CD8-positive, alpha-beta memory T cell (primary cell): Measurements from ENCODE around the gene ELAPOR1. TPM values are rescaled to one million over a fixed set of nuclear protein-coding genes. Genes with fewer than 3 reads are reported as not detected.
A peak's percentile ranks its signal among the peaks of the same experiment; 100 is the strongest.

ENCODE experiments used
- CTCF ChIA-PET: fragments of 350-600 bp; sonication (Branson Sonifier 250); formaldehyde crosslinking; loops from one replicate; lab custom pipeline; 2021; ENCODE audit warnings: antibody characterized with exemption; lab: Charles Lee
- POLR2A ChIA-PET: fragments of 350-600 bp; sonication (Branson Sonifier 250); formaldehyde crosslinking; loops from one replicate; lab custom pipeline; 2021; ENCODE audit warnings: antibody characterized with exemption; lab: Charles Lee
- DNase-seq, 5 donors: peaks; one replicate each; pipeline versions ENCODE4 v3.0.0 to v3.0.0-alpha.2; 2020 to 2022; ENCODE audit warnings: mixed read lengths in 1 of 5
- H3K27ac ChIP-seq: one replicate; pipeline ENCODE4 v1.7.0; 2013; ENCODE audit warnings: low read depth, mild to moderate bottlenecking, low read length, moderate library complexity
- H3K27me3 ChIP-seq: 2 replicates; pipeline ENCODE4 v1.7.0; 2013; ENCODE audit warnings: low read length, mild to moderate bottlenecking; ENCODE audit not compliant: insufficient read depth, poor library complexity, severe bottlenecking
- H3K36me3 ChIP-seq: 2 replicates; pipeline ENCODE4 v1.7.0; 2013; ENCODE audit warnings: mild to moderate bottlenecking, low read length, moderate library complexity; ENCODE audit not compliant: insufficient read depth
- H3K4me1 ChIP-seq: 2 replicates; pipeline ENCODE4 v1.7.0; 2013; ENCODE audit warnings: mild to moderate bottlenecking, low read length, moderate library complexity; ENCODE audit not compliant: insufficient read depth
- H3K4me3 ChIP-seq: 2 replicates; pipeline ENCODE4 v1.7.0; 2013; ENCODE audit warnings: mild to moderate bottlenecking, low read length
- H3K9me3 ChIP-seq: 2 replicates; pipeline ENCODE4 v1.7.0; 2013; ENCODE audit warnings: mild to moderate bottlenecking, low read length
- H3K27ac Mint-ChIP-seq, 8 donors: one replicate each; pipeline ENCODE4 v1.8.0; 2020 to 2021; ENCODE audit warnings: mixed read lengths in 8 of 8, mild to moderate bottlenecking in 6 of 8, inconsistent platforms in 3 of 8, moderate library complexity in 3 of 8
- H3K27me3 Mint-ChIP-seq, 2 donors: one replicate each; pipeline ENCODE4 v1.8.0; 2020 to 2021; ENCODE audit warnings: mixed read lengths in 2 of 2, mild to moderate bottlenecking in 1 of 2, moderate library complexity in 1 of 2
- H3K36me3 Mint-ChIP-seq, 3 donors: one replicate each; pipeline ENCODE4 v1.8.0; 2020 to 2021; ENCODE audit warnings: mixed read lengths in 3 of 3, inconsistent platforms in 1 of 3, mild to moderate bottlenecking in 1 of 3
- H3K4me1 Mint-ChIP-seq, 3 donors: one replicate each; pipeline ENCODE4 v1.8.0; 2020 to 2021; ENCODE audit warnings: mixed read lengths in 3 of 3, inconsistent platforms in 1 of 3, mild to moderate bottlenecking in 1 of 3
- H3K4me3 Mint-ChIP-seq, 7 donors: one replicate each; pipeline ENCODE4 v1.8.0; 2020 to 2021; ENCODE audit warnings: mixed read lengths in 7 of 7, mild to moderate bottlenecking in 6 of 7, moderate library complexity in 4 of 7, inconsistent platforms in 2 of 7
- H3K9me3 Mint-ChIP-seq, 5 donors: one replicate each; pipeline ENCODE4 v1.8.0; 2020 to 2022; ENCODE audit warnings: mixed read lengths in 5 of 5, mild to moderate bottlenecking in 3 of 5, moderate library complexity in 2 of 5, inconsistent platforms in 1 of 5
- polyA plus RNA-seq: library from polyadenylated mRNA; unstranded; fragments of 300-500 nt; fragmentation: Illumina TruSeq; gene quantifications from one replicate; pipeline ENCODE4 v1.2.3, GENCODE V29; 2021
- total RNA-seq, 2 experiments: library from RNA; stranded (reverse); gene quantifications; one replicate each; pipeline ENCODE4 v1.2.3, GENCODE V29; 2021

Gene ELAPOR1
- total and polyA plus RNA-seq, 3 experiments from 2014 or later: 11.3 to 15.7 (median 13.9) TPM

- H3K27me3 ChIP-seq: no peaks in the 10 kb centered on the region
- ChIA-PET POLR2A (interaction anchor here (0.5 to 2.1 kb wide), 15 partner anchors 9 to 1113 kb away, joined by 3 to 39 read pairs (median 6); partner anchors contain the start of genes ATXN7L2, CLCC1, ELAPOR1 and PRPF38B), CTCF (interaction anchor here (0.8 to 7.6 kb wide), 32 partner anchors 8 to 432 kb away, joined by 3 to 145 read pairs (median 5); partner anchors contain the start of genes CLCC1, ELAPOR1, PRPF38B and PSMA5)
- DNase-seq: peak; percentile 94 to 98 (median 96)
- H3K36me3 Mint-ChIP-seq: peaks cover 0 to 29% (median under 1%) of the 10 kb centered on the region in 3 donors
- no peaks in the 10 kb centered on the region for H3K9me3 Mint-ChIP-seq
- peak overlapping the region; percentile 91 for H3K27ac ChIP-seq
- peaks cover 0 to 2% of the 10 kb centered on the region in 2 donors for H3K27me3 Mint-ChIP-seq
- H3K4me1 Mint-ChIP-seq: peaks cover 8 to 14% (median 12%) of the 10 kb centered on the region in 3 donors
- no peaks in the 10 kb centered on the region for H3K36me3 ChIP-seq
- peaks cover 8% of the 10 kb centered on the region for H3K4me1 ChIP-seq
- peak overlapping the region; percentile 76 for H3K4me3 ChIP-seq
- no peaks in the 10 kb centered on the region for H3K9me3 ChIP-seq
- peak overlapping the region; percentile 94 to 99 (median 97) for H3K4me3 Mint-ChIP-seq
- peak overlapping the region; percentile 92 to 99 (median 98) for H3K27ac Mint-ChIP-seq
These were observed 13.8 kb upstream of the ELAPOR1 start for GRCh38 chr1:109099938-109100773.

- no peaks in the 10 kb centered on the region for H3K27me3 ChIP-seq
- H3K4me1 ChIP-seq: peaks cover 6% of the 10 kb centered on the region
- peaks cover 0 to 2% of the 10 kb centered on the region in 2 donors for H3K27me3 Mint-ChIP-seq
- H3K9me3 ChIP-seq: no peaks in the 10 kb centered on the region
- peaks cover 9 to 11% (median 11%) of the 10 kb centered on the region in 3 donors for H3K4me1 Mint-ChIP-seq
- ChIA-PET CTCF (interaction anchor here (7.6 kb wide), 1 partner anchor 9 kb away, joined by 145 read pairs; the partner anchor contains the start of gene ELAPOR1), POLR2A (no interaction called here)
- peak overlapping the region in 3 of 8 donors; percentile 23 to 63 (median 46) for H3K27ac Mint-ChIP-seq
- no peak for DNase-seq
- H3K4me3 ChIP-seq: no peak overlapping the region
- H3K4me3 Mint-ChIP-seq: peak overlapping the region in 1 of 7 donors; percentile 66
- H3K27ac ChIP-seq: no peak overlapping the region
- H3K9me3 Mint-ChIP-seq: no peaks in the 10 kb centered on the region
- H3K36me3 ChIP-seq: no peaks in the 10 kb centered on the region
- peaks cover 0 to 10% (median 0%) of the 10 kb centered on the region in 3 donors for H3K36me3 Mint-ChIP-seq
These were observed 9.4 kb upstream of the ELAPOR1 start for GRCh38 chr1:109104364-109105151.

- H3K27ac ChIP-seq: no peak overlapping the region
- H3K4me1 ChIP-seq: peaks cover 4% of the 10 kb centered on the region
- no peak overlapping the region for H3K4me3 ChIP-seq
- H3K36me3 ChIP-seq: no peaks in the 10 kb centered on the region
- Mint-ChIP-seq H3K27ac (peak overlapping the region in 6 of 8 donors; percentile 6 to 77 (median 54)), H3K4me3 (peak overlapping the region in 1 of 7 donors; percentile 9), H3K4me1 (peaks cover 5 to 6% (median 5%) of the 10 kb centered on the region in 3 donors), H3K27me3 (peaks cover 0 to 2% of the 10 kb centered on the region in 2 donors), H3K9me3 (no peaks in the 10 kb centered on the region), H3K36me3 (peaks cover 0 to 3% (median 0%) of the 10 kb centered on the region in 3 donors)
- CTCF ChIA-PET: no interaction called here
- POLR2A ChIA-PET: no interaction called here
- no peaks in the 10 kb centered on the region for H3K9me3 ChIP-seq
- no peak for DNase-seq
- no peaks in the 10 kb centered on the region for H3K27me3 ChIP-seq
These were observed 8.0 kb upstream of the ELAPOR1 start for GRCh38 chr1:109105881-109106280.

- H3K9me3 Mint-ChIP-seq: no peaks in the 10 kb centered on the region
- H3K36me3 Mint-ChIP-seq: peaks cover 0 to 1% (median 0%) of the 10 kb centered on the region in 3 donors
These were observed 6.1 kb upstream of the ELAPOR1 start for GRCh38 chr1:109107785-109108184.

GRCh38 chr1:109109906-109110305, 4.0 kb upstream of the ELAPOR1 start:
- Histone ChIP-seq H3K4me1 (peaks cover 26% of the 10 kb centered on the region), H3K4me3 (no peak overlapping the region), H3K36me3 (no peaks in the 10 kb centered on the region), H3K9me3 (no peaks in the 10 kb centered on the region), H3K27me3 (no peaks in the 10 kb centered on the region), H3K27ac (no peak overlapping the region)
- H3K4me3 Mint-ChIP-seq: no peak overlapping the region
- H3K27ac Mint-ChIP-seq: peak overlapping the region in 2 of 8 donors; percentile 10 to 59
- H3K9me3 Mint-ChIP-seq: peaks cover 0 to 3% (median 0%) of the 10 kb centered on the region in 5 donors
- POLR2A ChIA-PET: interaction anchor here (1.1 kb wide), 1 partner anchor 10 kb away, joined by 6 read pairs; no protein-coding TSS in a partner anchor
- peaks cover 24 to 28% (median 28%) of the 10 kb centered on the region in 3 donors for H3K4me1 Mint-ChIP-seq
- DNase-seq: no peak
- peaks cover 3 to 13% of the 10 kb centered on the region in 2 donors for H3K27me3 Mint-ChIP-seq
- CTCF ChIA-PET: interaction anchor here (3.2 to 7.7 kb wide), 2 partner anchors 8 to 282 kb away, joined by 18 to 145 read pairs; no protein-coding TSS in a partner anchor
- H3K36me3 Mint-ChIP-seq: peaks cover 0 to 3% (median 2%) of the 10 kb centered on the region in 3 donors

More at GRCh38 chr1:109107785-109108184, 6.1 kb upstream of the ELAPOR1 start:
- H3K4me3 ChIP-seq: no peak overlapping the region
- H3K36me3 ChIP-seq: no peaks in the 10 kb centered on the region
- no peak overlapping the region for H3K4me3 Mint-ChIP-seq
- no peak overlapping the region for H3K27ac ChIP-seq
- H3K27ac Mint-ChIP-seq: no peak overlapping the region
- no peaks in the 10 kb centered on the region for H3K9me3 ChIP-seq
- peaks cover 3 to 5% of the 10 kb centered on the region in 2 donors for H3K27me3 Mint-ChIP-seq
- DNase-seq: no peak
- H3K4me1 ChIP-seq: peaks cover 7% of the 10 kb centered on the region
- POLR2A ChIA-PET: interaction anchor here (0.6 kb wide), 1 partner anchor 145 kb away, joined by 7 read pairs; no protein-coding TSS in a partner anchor
- no peaks in the 10 kb centered on the region for H3K27me3 ChIP-seq
- peaks cover 7 to 9% (median 8%) of the 10 kb centered on the region in 3 donors for H3K4me1 Mint-ChIP-seq
- CTCF ChIA-PET: interaction anchor here (1.1 to 1.6 kb wide), 2 partner anchors 8 to 32 kb away, joined by 3 to 7 read pairs; partner anchors contain the start of gene TAF13

GRCh38 chr1:109111386-109112055, 2.4 kb upstream of the ELAPOR1 start:
- H3K27ac Mint-ChIP-seq: peak overlapping the region in 5 of 8 donors; percentile 95 to 97 (median 96)
- H3K4me1 Mint-ChIP-seq: peaks cover 24 to 30% (median 29%) of the 10 kb centered on the region in 3 donors
- ChIA-PET CTCF (interaction anchor here (0.6 to 7.7 kb wide), 15 partner anchors 10 to 283 kb away, joined by 3 to 145 read pairs (median 6); partner anchors contain the start of genes CLCC1, TAF13, TMEM167B and WDR47), POLR2A (interaction anchor here (0.6 to 4.0 kb wide), 2 partner anchors 11 to 85 kb away, joined by 6 to 39 read pairs; no protein-coding TSS in a partner anchor)
- H3K9me3 Mint-ChIP-seq: peaks cover 0 to 3% (median 0%) of the 10 kb centered on the region in 5 donors
- no peak overlapping the region for H3K4me3 ChIP-seq
- H3K9me3 ChIP-seq: no peaks in the 10 kb centered on the region
- H3K4me1 ChIP-seq: peaks cover 27% of the 10 kb centered on the region
- H3K27me3 Mint-ChIP-seq: peaks cover 3 to 13% of the 10 kb centered on the region in 2 donors
- H3K27me3 ChIP-seq: no peaks in the 10 kb centered on the region
- H3K4me3 Mint-ChIP-seq: peak overlapping the region in 1 of 7 donors; percentile 89
- DNase-seq: no peak
- no peak overlapping the region for H3K27ac ChIP-seq
- peaks cover 0 to 4% (median 3%) of the 10 kb centered on the region in 3 donors for H3K36me3 Mint-ChIP-seq
- no peaks in the 10 kb centered on the region for H3K36me3 ChIP-seq
